MM.1S (cell line): ENCODE results near the gene NRXN3.
A peak's percentile ranks its signal among the peaks of the same experiment; 100 is the strongest.

ENCODE experiments used
- EZH2 ChIP-seq: fragments of 300-600 bp; sonication (generic); optimal IDR thresholded peaks from 2 replicates; pipeline ENCODE3; 2017; ENCODE audit warnings: low read depth, mild to moderate bottlenecking, antibody characterized with exemption, low read length, mixed read lengths
- TF ChIP-seq, protein P1 (sequence below): fragments of 300-600 bp; sonication (generic); IDR thresholded peaks from 2 replicates; pipeline ENCODE4 v1.5.1; 2016; ENCODE audit warnings: antibody characterized with exemption, low read length, mixed read lengths

DNA sequence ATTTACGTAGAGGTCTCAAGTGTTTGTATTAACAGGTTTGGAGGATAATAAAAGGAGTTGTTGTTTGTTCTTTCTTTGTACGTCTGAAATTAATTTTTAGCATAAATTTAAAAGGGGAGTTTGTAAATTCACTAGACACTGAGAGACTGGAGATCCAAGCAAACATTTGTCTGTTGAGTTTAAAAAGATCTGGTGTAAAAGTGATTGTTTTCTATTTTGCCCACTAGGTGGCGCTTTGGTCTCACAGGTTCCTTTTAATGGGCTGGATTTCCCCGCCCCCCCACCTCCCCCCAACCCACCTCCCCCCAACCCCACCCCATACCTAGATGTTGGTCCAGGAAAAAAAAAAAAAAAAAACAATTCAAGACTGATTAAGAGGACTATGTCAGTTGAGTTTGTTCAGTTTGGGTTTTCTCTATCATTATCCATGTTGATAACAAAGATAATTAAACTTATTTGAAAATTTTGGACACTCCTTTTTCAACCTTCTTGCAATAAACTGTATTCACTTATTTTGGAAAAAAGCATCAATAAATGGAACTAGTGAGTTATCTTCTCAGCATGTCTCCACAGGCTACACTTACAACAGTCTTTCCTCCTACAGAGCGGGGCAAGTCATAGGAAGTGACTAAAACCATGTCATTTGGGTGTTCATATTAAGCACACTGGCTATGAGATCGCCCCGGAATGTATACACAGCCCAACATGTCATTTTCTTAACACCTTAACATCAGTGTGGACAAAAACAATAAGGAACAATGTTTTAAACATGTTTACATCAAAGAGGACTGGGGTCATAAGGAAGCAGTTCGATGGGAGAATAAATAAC, 841.1 kb downstream of the NRXN3 start:
- TF ChIP-seq EZH2 = no peak
- TF ChIP-seq, protein P1, sequence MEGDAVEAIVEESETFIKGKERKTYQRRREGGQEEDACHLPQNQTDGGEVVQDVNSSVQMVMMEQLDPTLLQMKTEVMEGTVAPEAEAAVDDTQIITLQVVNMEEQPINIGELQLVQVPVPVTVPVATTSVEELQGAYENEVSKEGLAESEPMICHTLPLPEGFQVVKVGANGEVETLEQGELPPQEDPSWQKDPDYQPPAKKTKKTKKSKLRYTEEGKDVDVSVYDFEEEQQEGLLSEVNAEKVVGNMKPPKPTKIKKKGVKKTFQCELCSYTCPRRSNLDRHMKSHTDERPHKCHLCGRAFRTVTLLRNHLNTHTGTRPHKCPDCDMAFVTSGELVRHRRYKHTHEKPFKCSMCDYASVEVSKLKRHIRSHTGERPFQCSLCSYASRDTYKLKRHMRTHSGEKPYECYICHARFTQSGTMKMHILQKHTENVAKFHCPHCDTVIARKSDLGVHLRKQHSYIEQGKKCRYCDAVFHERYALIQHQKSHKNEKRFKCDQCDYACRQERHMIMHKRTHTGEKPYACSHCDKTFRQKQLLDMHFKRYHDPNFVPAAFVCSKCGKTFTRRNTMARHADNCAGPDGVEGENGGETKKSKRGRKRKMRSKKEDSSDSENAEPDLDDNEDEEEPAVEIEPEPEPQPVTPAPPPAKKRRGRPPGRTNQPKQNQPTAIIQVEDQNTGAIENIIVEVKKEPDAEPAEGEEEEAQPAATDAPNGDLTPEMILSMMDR = 0 out of 2 replicates have a peak, but pooled peaks have one; percentile 7
